ENCODE data around the gene GNB3.
A peak's percentile ranks its signal among the peaks of the same experiment; 100 is the strongest.
"Not testable (repeated sequence)": the region's sequence is repeated elsewhere in the genome, so short reads cannot be mapped to it uniquely, and the experiment has no call there.

GNB3 gene

DNA sequence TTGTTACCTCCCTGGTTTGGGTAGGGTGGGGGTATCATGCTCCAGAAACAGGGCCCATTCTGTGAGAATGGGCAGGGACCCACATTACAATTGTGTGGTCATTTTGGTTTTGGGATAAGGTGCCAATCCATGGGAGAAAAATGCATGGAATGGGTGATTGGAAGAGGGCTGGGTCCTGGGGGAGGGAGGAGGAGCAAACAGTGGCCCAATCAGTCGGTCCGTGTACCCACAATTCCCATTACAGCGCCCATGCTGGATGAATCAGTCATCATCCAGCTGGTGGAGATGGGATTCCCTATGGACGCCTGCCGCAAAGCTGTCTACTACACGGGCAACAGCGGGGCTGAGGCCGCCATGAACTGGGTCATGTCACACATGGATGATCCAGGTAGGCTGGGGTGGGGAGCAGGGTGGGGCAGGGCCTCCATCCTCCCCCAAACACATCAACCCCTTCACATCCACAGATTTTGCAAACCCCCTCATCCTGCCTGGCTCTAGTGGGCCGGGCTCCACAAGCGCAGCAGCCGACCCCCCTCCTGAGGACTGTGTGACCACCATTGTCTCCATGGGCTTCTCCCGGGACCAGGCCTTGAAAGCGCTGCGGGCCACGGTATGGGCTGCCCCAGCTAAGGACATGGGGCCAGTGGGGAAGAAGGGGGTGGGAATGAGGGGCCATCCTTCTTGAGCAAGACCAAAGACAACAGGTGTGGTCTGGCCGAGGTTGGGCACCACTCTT lies 23.0 kb downstream of the GNB3 start:
- DNase-seq: no peak

GRCh38 chr12:6865307-6865706 lies 24.6 kb downstream of the GNB3 start:
- DNase-seq: not testable (repeated sequence)

- no peak for DNase-seq
These were observed 25.6 kb downstream of the GNB3 start for GRCh38 chr12:6866163-6866919.

GRCh38 chr12:6866920-6867412 lies 26.2 kb downstream of the GNB3 start:
- no peak for DNase-seq

GRCh38 chr12:6867413-6868210 lies 26.9 kb downstream of the GNB3 start, which contains the start of gene TPI1:
Gene TPI1 (plus strand): TSS chr12:6867531. CDS start chr12:6867567, 36 bp downstream.
- no peak for DNase-seq

GRCh38 chr12:6868211-6869048 lies 27.7 kb downstream of the GNB3 start:
- no peak for DNase-seq

- DNase-seq: peak; percentile 29
These were observed 28.6 kb downstream of the GNB3 start for GRCh38 chr12:6869049-6870021.

DNA sequence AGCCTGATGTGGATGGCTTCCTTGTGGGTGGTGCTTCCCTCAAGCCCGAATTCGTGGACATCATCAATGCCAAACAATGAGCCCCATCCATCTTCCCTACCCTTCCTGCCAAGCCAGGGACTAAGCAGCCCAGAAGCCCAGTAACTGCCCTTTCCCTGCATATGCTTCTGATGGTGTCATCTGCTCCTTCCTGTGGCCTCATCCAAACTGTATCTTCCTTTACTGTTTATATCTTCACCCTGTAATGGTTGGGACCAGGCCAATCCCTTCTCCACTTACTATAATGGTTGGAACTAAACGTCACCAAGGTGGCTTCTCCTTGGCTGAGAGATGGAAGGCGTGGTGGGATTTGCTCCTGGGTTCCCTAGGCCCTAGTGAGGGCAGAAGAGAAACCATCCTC lies 29.6 kb downstream of the GNB3 start:
- DNase-seq: not testable (repeated sequence)

- DNase-seq: no peak
These were observed 30.6 kb downstream of the GNB3 start for GRCh38 chr12:6871052-6871957.

DNA sequence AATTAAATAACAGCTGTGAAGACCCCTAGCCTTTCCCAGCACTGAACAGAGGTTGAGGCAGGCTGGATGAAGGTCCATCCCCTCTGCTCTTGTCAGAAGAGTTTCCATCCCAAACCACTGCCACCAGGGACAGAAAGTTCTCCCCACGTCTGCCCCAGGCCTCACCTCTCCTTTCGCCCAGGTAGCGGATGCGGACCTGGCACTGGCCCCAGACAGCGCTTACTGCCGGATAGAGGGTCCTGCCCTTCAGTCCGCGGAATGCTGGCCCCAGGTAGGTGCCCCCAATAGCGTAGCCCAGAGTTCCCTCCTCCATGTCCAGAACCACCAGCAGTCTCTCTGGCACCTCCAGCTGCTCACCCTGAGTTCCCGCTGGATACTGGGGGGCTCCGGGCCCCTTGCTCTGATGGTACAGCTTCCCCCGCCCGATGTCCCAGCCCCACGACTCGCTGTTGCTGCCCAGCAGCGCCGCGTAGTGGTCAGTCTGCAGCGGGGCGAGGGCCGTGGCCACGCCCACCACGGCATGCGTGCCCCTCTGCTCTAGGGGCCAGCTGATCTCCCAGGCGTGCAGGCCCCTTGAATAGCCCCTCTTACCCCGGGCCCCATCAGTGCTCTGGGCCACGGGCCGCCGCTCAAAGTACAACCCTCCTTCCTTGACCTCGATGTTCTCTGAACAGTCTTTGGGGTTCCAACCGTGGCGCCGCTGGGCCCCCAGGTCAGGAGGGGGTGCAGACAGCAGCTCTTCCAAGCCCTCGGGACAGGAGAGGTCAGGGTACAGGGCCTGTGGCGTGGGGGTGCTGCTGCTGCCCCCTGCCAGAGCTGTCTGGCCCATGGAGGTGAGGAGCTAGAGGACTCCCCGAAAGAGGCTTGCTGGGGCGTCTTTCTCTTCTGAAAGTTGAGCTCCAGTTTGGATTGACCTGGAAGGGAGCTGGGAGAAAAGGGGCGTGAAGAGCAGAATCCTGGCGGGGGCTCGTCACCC lies 31.6 kb downstream of the GNB3 start:
- DNase-seq: no peak

- peak; percentile 55 for DNase-seq
These were observed 32.6 kb downstream of the GNB3 start, which contains the start of gene SPSB2 for GRCh38 chr12:6873094-6874014. Gene SPSB2 (minus strand): TSS chr12:6873303. CDS start chr12:6872901, 402 bp downstream.

- DNase-seq: not testable (repeated sequence)
These were observed 33.3 kb downstream of the GNB3 start for GRCh38 chr12:6874015-6874368.

- DNase-seq: not testable (repeated sequence)
These were observed 39.1 kb downstream of the GNB3 start for GRCh38 chr12:6879824-6880223.

GRCh38 chr12:6883252-6883651 lies 42.5 kb downstream of the GNB3 start:
- no peak for DNase-seq

GRCh38 chr12:6883683-6884082 lies 43.0 kb downstream of the GNB3 start:
- no peak for DNase-seq

- DNase-seq: no peak
These were observed 43.8 kb downstream of the GNB3 start for GRCh38 chr12:6884539-6884938.
